HEK293 (cell line): ENCODE data around the gene CUL9.

Source experiments
- CTCF ChIA-PET: fragments of 350-600 bp; formaldehyde crosslinking; extraction: SDS; loops from one replicate; lab custom pipeline; 2021; ENCODE audit warnings: antibody characterized with exemption; lab: Yijun Ruan, JAX
- POLR2A ChIA-PET: fragments of 300-600 bp; formaldehyde crosslinking; extraction: SDS; loops from one replicate; lab custom pipeline; 2020; ENCODE audit warnings: antibody characterized with exemption, inconsistent platforms; lab: Yijun Ruan, JAX
- H3K27ac ChIP-seq: fragments of 200-500 bp; sonication (Bioruptor generic); 2 replicates; pipeline ENCODE4 v1.5.1; 2014; ENCODE audit warnings: low read depth, low read length, control low read depth, inconsistent platforms; ENCODE audit errors: extremely low read depth
- H3K36me3 ChIP-seq, 2 experiments: fragments of 200-500 bp in 1 of 2; sonication (Bioruptor generic) in 1 of 2; 1 replicate in 1 of 2; 2 replicates in 1 of 2; pipeline ENCODE4 v1.5.1; 2014 to 2017; ENCODE audit warnings: inconsistent platforms in 2 of 2, low read length in 2 of 2; ENCODE audit not compliant: control insufficient read depth in 2 of 2, insufficient read depth in 1 of 2
- H3K4me1 ChIP-seq: fragments of 200-500 bp; sonication (Bioruptor generic); 2 replicates; pipeline ENCODE4 v1.5.1; 2014; ENCODE audit warnings: mild to moderate bottlenecking, low read length, inconsistent platforms; ENCODE audit not compliant: control insufficient read depth, insufficient read depth
- H3K4me3 ChIP-seq: 2 replicates; pipeline ENCODE4 v1.5.1; 2011; ENCODE audit warnings: low read depth, mild to moderate bottlenecking, control low read depth, low read length, moderate library complexity
- H3K9me3 ChIP-seq: fragments of 200-500 bp; sonication (Bioruptor generic); 2 replicates; pipeline ENCODE4 v1.5.1; 2014; ENCODE audit warnings: low read depth, low read length, inconsistent platforms; ENCODE audit not compliant: control insufficient read depth, insufficient read depth
- BCL11B ChIP-seq: fragments of 450-650 bp; formaldehyde crosslinking; IDR thresholded peaks from 2 replicates; pipeline ENCODE4 v1.5.1; 2016; ENCODE audit warnings: low read depth, missing biosample characterization, missing genetic modification characterization
- GFI1B ChIP-seq: fragments of 450-650 bp; formaldehyde crosslinking; IDR thresholded peaks from 2 replicates; pipeline ENCODE4 v1.5.1; 2016; ENCODE audit warnings: missing biosample characterization, missing genetic modification characterization
- PATZ1 ChIP-seq: fragments of 450-650 bp; formaldehyde crosslinking; IDR thresholded peaks from 2 replicates; pipeline ENCODE4 v1.5.1; 2016; ENCODE audit warnings: missing biosample characterization, missing genetic modification characterization
- SCRT2 ChIP-seq: fragments of 450-650 bp; formaldehyde crosslinking; IDR thresholded peaks from 2 replicates; pipeline ENCODE4 v1.5.1; 2016; ENCODE audit warnings: missing biosample characterization, missing genetic modification characterization
- SP7 ChIP-seq: fragments of 450-650 bp; formaldehyde crosslinking; IDR thresholded peaks from 2 replicates; pipeline ENCODE4 v1.5.1; 2016; ENCODE audit warnings: missing biosample characterization, missing genetic modification characterization
- ZBTB48 ChIP-seq: fragments of 450-650 bp; formaldehyde crosslinking; IDR thresholded peaks from 2 replicates; pipeline ENCODE4 v1.5.1; 2016; ENCODE audit warnings: missing biosample characterization, missing genetic modification characterization
- ZFHX2 ChIP-seq: fragments of 450-650 bp; formaldehyde crosslinking; conservative IDR thresholded peaks from 2 replicates; pipeline ENCODE4 v1.5.1; 2016; ENCODE audit warnings: missing biosample characterization, missing genetic modification characterization
- ZNF146 ChIP-seq: fragments of 450-650 bp; formaldehyde crosslinking; IDR thresholded peaks from 2 replicates; pipeline ENCODE4 v1.5.1; 2016; ENCODE audit warnings: missing biosample characterization, missing genetic modification characterization
- ZNF157 ChIP-seq: fragments of 450-650 bp; formaldehyde crosslinking; IDR thresholded peaks from 2 replicates; pipeline ENCODE4 v1.5.1; 2016; ENCODE audit warnings: missing biosample characterization, missing genetic modification characterization
- ZNF211 ChIP-seq: fragments of 450-650 bp; formaldehyde crosslinking; IDR thresholded peaks from 2 replicates; pipeline ENCODE4 v1.5.1; 2016; ENCODE audit warnings: low read depth, missing biosample characterization, missing genetic modification characterization
- ZNF214 ChIP-seq: fragments of 450-650 bp; formaldehyde crosslinking; IDR thresholded peaks from 2 replicates; pipeline ENCODE4 v1.5.1; 2017; ENCODE audit warnings: missing biosample characterization, mild to moderate bottlenecking, missing genetic modification characterization, borderline replicate concordance
- ZNF23 ChIP-seq: fragments of 450-650 bp; formaldehyde crosslinking; IDR thresholded peaks from 2 replicates; pipeline ENCODE4 v1.5.1; 2016; ENCODE audit warnings: missing biosample characterization, missing genetic modification characterization, borderline replicate concordance
- ZNF248 ChIP-seq: fragments of 450-650 bp; formaldehyde crosslinking; IDR thresholded peaks from 2 replicates; pipeline ENCODE4 v1.5.1; 2017; ENCODE audit warnings: missing biosample characterization, missing genetic modification characterization
- ZNF341 ChIP-seq: fragments of 450-650 bp; formaldehyde crosslinking; IDR thresholded peaks from 2 replicates; pipeline ENCODE4; 2016; ENCODE audit warnings: low read depth, missing biosample characterization, missing genetic modification characterization
- ZNF362 ChIP-seq: fragments of 450-650 bp; formaldehyde crosslinking; IDR thresholded peaks from 2 replicates; pipeline ENCODE4 v1.5.1; 2016; ENCODE audit warnings: missing biosample characterization, missing genetic modification characterization
- ZNF366 ChIP-seq: fragments of 450-650 bp; formaldehyde crosslinking; conservative IDR thresholded peaks from 2 replicates; pipeline ENCODE4 v1.5.1; 2016; ENCODE audit warnings: missing biosample characterization, missing genetic modification characterization
- ZNF37A ChIP-seq: fragments of 450-650 bp; IDR thresholded peaks from 2 replicates; pipeline ENCODE4 v1.5.1; 2018; ENCODE audit warnings: missing biosample characterization, missing genetic modification characterization
- ZNF404 ChIP-seq: fragments of 450-650 bp; formaldehyde crosslinking; IDR thresholded peaks from 2 replicates; pipeline ENCODE4 v1.5.1; 2017; ENCODE audit warnings: missing biosample characterization, missing genetic modification characterization
- ZNF449 ChIP-seq: fragments of 450-650 bp; formaldehyde crosslinking; IDR thresholded peaks from 2 replicates; pipeline ENCODE4 v1.5.1; 2017; ENCODE audit warnings: missing biosample characterization, mild to moderate bottlenecking, missing genetic modification characterization, moderate library complexity
- ZNF48 ChIP-seq: fragments of 450-650 bp; formaldehyde crosslinking; IDR thresholded peaks from 2 replicates; pipeline ENCODE4 v1.5.1; 2016; ENCODE audit warnings: missing biosample characterization, missing genetic modification characterization
- ZNF548 ChIP-seq: fragments of 450-650 bp; formaldehyde crosslinking; IDR thresholded peaks from 2 replicates; pipeline ENCODE4 v1.5.1; 2016; ENCODE audit warnings: missing biosample characterization, missing genetic modification characterization
- ZNF629 ChIP-seq: fragments of 450-650 bp; formaldehyde crosslinking; IDR thresholded peaks from 2 replicates; pipeline ENCODE4 v1.5.1; 2017; ENCODE audit warnings: missing biosample characterization, missing genetic modification characterization
- ZNF639 ChIP-seq: fragments of 450-650 bp; formaldehyde crosslinking; IDR thresholded peaks from 2 replicates; pipeline ENCODE4 v1.5.1; 2016; ENCODE audit warnings: missing biosample characterization, missing genetic modification characterization
- ZNF701 ChIP-seq: fragments of 450-650 bp; formaldehyde crosslinking; IDR thresholded peaks from 2 replicates; pipeline ENCODE4 v1.5.1; 2016; ENCODE audit warnings: missing biosample characterization, missing genetic modification characterization
- ZNF777 ChIP-seq: fragments of 450-650 bp; formaldehyde crosslinking; IDR thresholded peaks from 2 replicates; pipeline ENCODE4 v1.5.1; 2017; ENCODE audit warnings: missing biosample characterization, missing genetic modification characterization, borderline replicate concordance

The CUL9 gene

GRCh38 chr6:43256670-43257366 lies 74.8 kb downstream of the CUL9 start:
- Histone ChIP-seq H3K9me3 (no peaks in the 10 kb centered on the region), H3K4me1 (peaks cover 3% of the 10 kb centered on the region; the same call in 1 of the 2 replicates), H3K4me3 (no peak overlapping the region), H3K27ac (no peak overlapping the region), H3K36me3 (no peaks in the 10 kb centered on the region)
- TF ChIP-seq ZNF362: no peak
- TF ChIP-seq ZNF48 (tag by site-specific recombination): no peak
- TF ChIP-seq PATZ1 (tag by site-specific recombination): no peak
- TF ChIP-seq ZNF548: no peak
- no peak for TF ChIP-seq BCL11B (tag by site-specific recombination)
- TF ChIP-seq ZNF157: no peak
- TF ChIP-seq ZNF146: no peak
- no peak for TF ChIP-seq ZNF23 (tag by site-specific recombination)
- no peak for TF ChIP-seq GFI1B (tag by site-specific recombination)
- no peak for TF ChIP-seq ZNF211
- POLR2A ChIA-PET: no interaction called here
- CTCF ChIA-PET: interaction anchor here (0.6 to 1.1 kb wide), 2 partner anchors 78 to 145 kb away, joined by 3 to 7 read pairs; no protein-coding TSS in a partner anchor

GRCh38 chr6:43257367-43258145 lies 75.6 kb downstream of the CUL9 start:
- no peak for TF ChIP-seq SP7 (tag by site-specific recombination)
- peak; percentile 22; the same call in 1 of the 2 replicates for TF ChIP-seq ZFHX2 (tag by site-specific recombination)
- CTCF ChIA-PET: interaction anchor here (0.6 to 1.0 kb wide), 2 partner anchors 77 to 88 kb away, joined by 3 read pairs; no protein-coding TSS in a partner anchor
- POLR2A ChIA-PET: no interaction called here

GRCh38 chr6:43258180-43258579 lies 76.2 kb downstream of the CUL9 start:
- ChIA-PET CTCF (interaction anchor here (0.6 to 1.0 kb wide), 2 partner anchors 76 to 87 kb away, joined by 3 read pairs; no protein-coding TSS in a partner anchor), POLR2A (no interaction called here)
- no peaks in the 10 kb centered on the region for H3K4me1 ChIP-seq
- no peak overlapping the region for H3K27ac ChIP-seq
- H3K9me3 ChIP-seq: no peaks in the 10 kb centered on the region
- no peaks in the 10 kb centered on the region for H3K36me3 ChIP-seq
- H3K4me3 ChIP-seq: no peak overlapping the region
- no peak for TF ChIP-seq ZNF639 (tag by site-specific recombination)
- TF ChIP-seq ZBTB48 (tag by site-specific recombination): no peak
- no peak for TF ChIP-seq ZNF701
- no peak for TF ChIP-seq ZNF629 (tag by site-specific recombination)
- no peak for TF ChIP-seq ZNF37A (tag by site-specific recombination)
- no peak for TF ChIP-seq SCRT2 (tag by site-specific recombination)
- TF ChIP-seq ZNF214 (tag by site-specific recombination): no peak
- TF ChIP-seq ZNF777 (tag by site-specific recombination): no peak
- no peak for TF ChIP-seq ZNF366 (tag by site-specific recombination)
- TF ChIP-seq ZNF341 (tag by site-specific recombination): no peak
- no peak for TF ChIP-seq ZNF449 (tag by site-specific recombination)
- no peak for TF ChIP-seq ZNF404 (tag by site-specific recombination)
- TF ChIP-seq ZNF248 (tag by site-specific recombination): no peak

More at GRCh38 chr6:43257367-43258145, 75.6 kb downstream of the CUL9 start:
- Histone ChIP-seq H3K9me3 (no peaks in the 10 kb centered on the region), H3K36me3 (no peaks in the 10 kb centered on the region), H3K4me3 (no peak overlapping the region), H3K27ac (no peak overlapping the region), H3K4me1 (no peaks in the 10 kb centered on the region)
